Stomach (tissue), 4 donors: ENCODE measurements around the gene MDM4.

ENCODE experiments used
- CTCF ChIP-seq, 7 experiments: fragments of 450-650 bp in 4 of 7; fragments of 200-600 bp in 3 of 7; sonication (generic) in 3 of 7; IDR thresholded peaks; one replicate each; pipeline ENCODE4 v1.5.1; 2016 to 2019; ENCODE audit warnings: antibody characterized with exemption in 7 of 7, control low read depth in 2 of 7, mild to moderate bottlenecking in 1 of 7
- EP300 ChIP-seq: sonication (generic); formaldehyde crosslinking; IDR thresholded peaks from one replicate; pipeline ENCODE4 v1.6.1; 2017; ENCODE audit warnings: antibody characterized with exemption
- POLR2A ChIP-seq, 4 donors: fragments of 450-650 bp; IDR thresholded peaks; one replicate each; pipeline ENCODE4 v1.6.1; 2016; ENCODE audit warnings: antibody characterized with exemption in 4 of 4, control low read depth in 2 of 4, mild to moderate bottlenecking in 1 of 4, moderate library complexity in 1 of 4

GRCh38 chr1:204532832-204533231 is 16.6 kb downstream of the MDM4 start:
- TF ChIP-seq CTCF (IDR thresholded peaks at IDR 0.05): no peak
- no peak for TF ChIP-seq POLR2A (IDR thresholded peaks at IDR 0.05)
- TF ChIP-seq EP300: no peak
